ENCODE results near the gene TNS1.

The TNS1 gene

DNA sequence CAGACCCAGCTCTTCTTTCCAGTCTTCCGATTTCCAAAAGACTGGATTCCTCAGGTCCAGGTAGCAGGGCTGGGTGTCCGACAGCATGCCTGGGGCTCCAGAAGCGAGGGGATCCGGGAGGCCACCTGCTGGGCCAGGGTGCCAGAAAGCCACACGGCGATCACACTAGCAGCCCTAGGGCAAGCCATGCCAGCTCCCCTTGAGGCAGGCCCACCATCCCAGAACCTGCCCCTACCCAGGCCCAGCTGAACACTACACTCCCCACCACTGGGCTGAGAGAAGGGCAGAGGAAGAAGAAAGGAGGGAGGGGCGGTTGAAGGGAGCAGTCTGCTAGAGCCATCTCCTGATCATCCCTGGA is 163.1 kb downstream of the TNS1 start:
- Histone ChIP-seq H3K4me1 (no peaks in the 10 kb centered on the region), H3K36me3 (peaks cover 11% of the 10 kb centered on the region), H3K27me3 (no peaks in the 10 kb centered on the region), H3K4me3 (ENCODE audit: low read depth, low read length) (no peak overlapping the region), H3K9me3 (no peaks in the 10 kb centered on the region; the same call in 1 of the 2 replicates)
- TF ChIP-seq CTCF (IDR thresholded peaks at IDR 0.05; ENCODE audit: low read depth, low read length), result no peak
- no peak for DNase-seq

GRCh38 chr2:217839073-217839749 is 163.6 kb downstream of the TNS1 start:
- no peak for TF ChIP-seq CTCF (IDR thresholded peaks at IDR 0.05; ENCODE audit: low read depth, low read length)
- H3K4me3 ChIP-seq (ENCODE audit: low read depth, low read length), result no peak overlapping the region
- H3K36me3 ChIP-seq, result peaks cover 11% of the 10 kb centered on the region
- no peaks in the 10 kb centered on the region for H3K27me3 ChIP-seq
- DNase-seq, result no peak
- H3K4me1 ChIP-seq, result no peaks in the 10 kb centered on the region
- no peaks in the 10 kb centered on the region for H3K9me3 ChIP-seq

- Histone ChIP-seq H3K4me1 (no peaks in the 10 kb centered on the region), H3K27me3 (no peaks in the 10 kb centered on the region), H3K9me3 (no peaks in the 10 kb centered on the region), H3K4me3 (ENCODE audit: low read depth, low read length) (no peak overlapping the region), H3K36me3 (peaks cover 15% of the 10 kb centered on the region)
- TF ChIP-seq CTCF (IDR thresholded peaks at IDR 0.05; ENCODE audit: low read depth, low read length), result no peak
- no peak for DNase-seq
Observed at GRCh38 chr2:217838409-217838831, 164.4 kb downstream of the TNS1 start.

DNA sequence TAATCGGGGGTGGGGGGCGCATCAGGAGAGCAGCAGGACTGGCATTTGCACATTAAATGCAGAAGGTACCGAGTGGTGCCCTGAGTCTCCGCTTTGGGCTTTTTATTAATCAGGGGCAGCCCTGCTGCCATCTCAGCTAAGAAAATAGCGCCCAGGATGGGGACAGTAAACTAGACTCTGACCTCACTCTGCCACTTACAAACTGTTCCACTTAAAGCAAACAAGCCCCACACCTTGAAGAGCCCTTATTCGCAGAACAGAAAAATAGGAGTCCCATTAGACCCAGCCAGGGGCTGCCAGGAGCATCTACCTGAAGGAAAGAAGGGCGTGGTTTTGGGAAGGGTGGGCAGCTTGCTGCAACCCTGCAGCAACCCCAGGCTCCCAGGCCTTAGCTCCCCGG is 165.3 kb downstream of the TNS1 start:
- H3K9me3 ChIP-seq, result no peaks in the 10 kb centered on the region
- H3K36me3 ChIP-seq, result peaks cover 21% of the 10 kb centered on the region
- H3K27me3 ChIP-seq, result no peaks in the 10 kb centered on the region
- TF ChIP-seq CTCF (IDR thresholded peaks at IDR 0.05; ENCODE audit: low read depth, low read length), result no peak
- no peaks in the 10 kb centered on the region for H3K4me1 ChIP-seq
- no peak overlapping the region for H3K4me3 ChIP-seq (ENCODE audit: low read depth, low read length)
- DNase-seq, result no peak

GRCh38 chr2:217836901-217837491 is 165.8 kb downstream of the TNS1 start:
- no peaks in the 10 kb centered on the region for H3K4me1 ChIP-seq
- peaks cover 21% of the 10 kb centered on the region for H3K36me3 ChIP-seq
- no peaks in the 10 kb centered on the region for H3K27me3 ChIP-seq
- no peak overlapping the region for H3K4me3 ChIP-seq (ENCODE audit: low read depth, low read length)
- DNase-seq, result no peak
- TF ChIP-seq CTCF (IDR thresholded peaks at IDR 0.05; ENCODE audit: low read depth, low read length), result peak; percentile 7; the same call in 1 of the 2 replicates
- no peaks in the 10 kb centered on the region for H3K9me3 ChIP-seq

All from BE2C (cell line).